ENCODE results near the gene C7orf33.
"Not testable (repeated sequence)": the region's sequence is repeated elsewhere in the genome, so short reads cannot be mapped to it uniquely, and the experiment has no call there.

The C7orf33 gene, protein sequence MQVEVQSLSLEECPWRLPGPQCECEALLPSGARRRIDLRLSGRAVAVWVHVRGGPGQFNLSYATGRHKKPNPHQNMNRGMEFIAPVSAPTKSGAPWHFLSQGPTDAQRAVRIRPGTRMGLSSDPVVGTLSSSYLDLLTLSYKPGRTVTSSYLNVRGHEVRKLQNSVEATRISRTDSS

GRCh38 chr7:148590471-148590870, at the start of gene C7orf33:
Gene C7orf33, plus strand, starts transcription at chr7:148590766. Its CDS starts 160 bp downstream, at chr7:148590926.
- in situ Hi-C loops (cut with HindIII; ENCODE audit: low sequenced_read_pairs) = no loop called here

GRCh38 chr7:148541891-148542504, 48.6 kb upstream of the C7orf33 start:
- in situ Hi-C loops (cut with HindIII; ENCODE audit: low sequenced_read_pairs) = no loop called here

GRCh38 chr7:148543302-148543701, 47.3 kb upstream of the C7orf33 start:
- in situ Hi-C loops (cut with HindIII; ENCODE audit: low sequenced_read_pairs) = no loop called here

GRCh38 chr7:148545172-148545571, 45.4 kb upstream of the C7orf33 start:
- in situ Hi-C loops (cut with HindIII; ENCODE audit: low sequenced_read_pairs) = no loop called here

GRCh38 chr7:148545932-148546331, 44.6 kb upstream of the C7orf33 start:
- in situ Hi-C loops (cut with HindIII; ENCODE audit: low sequenced_read_pairs) = no loop called here

GRCh38 chr7:148546857-148547256, 43.7 kb upstream of the C7orf33 start:
- in situ Hi-C loops (cut with HindIII; ENCODE audit: low sequenced_read_pairs) = no loop called here

- in situ Hi-C loops (cut with HindIII; ENCODE audit: low sequenced_read_pairs) = no loop called here
Observed at GRCh38 chr7:148547951-148548350, 42.6 kb upstream of the C7orf33 start.

DNA sequence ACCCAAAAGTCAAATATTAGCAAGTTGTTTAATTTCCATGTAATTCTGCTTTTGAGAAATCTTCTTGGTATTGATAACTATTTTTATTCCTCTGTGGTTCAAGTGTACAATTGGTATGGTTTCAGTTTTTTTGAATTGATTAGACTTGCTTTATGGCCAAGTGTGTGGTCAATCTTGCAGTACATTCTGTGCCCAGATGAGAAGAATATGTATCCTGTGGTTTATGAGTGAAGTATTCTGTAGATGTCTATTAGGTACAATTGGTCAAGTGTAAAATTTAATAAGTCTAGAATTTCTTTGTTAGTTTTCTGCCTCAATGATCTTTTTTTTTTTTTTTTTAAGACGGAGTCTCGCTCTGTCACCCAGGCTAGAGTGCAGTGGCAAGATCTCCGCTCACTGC, 36.6 kb upstream of the C7orf33 start:
- in situ Hi-C loops (cut with HindIII; ENCODE audit: low sequenced_read_pairs) = no loop called here

- in situ Hi-C loops (cut with HindIII; ENCODE audit: low sequenced_read_pairs) = no loop called here
Observed at GRCh38 chr7:148556892-148557291, 33.7 kb upstream of the C7orf33 start.

DNA sequence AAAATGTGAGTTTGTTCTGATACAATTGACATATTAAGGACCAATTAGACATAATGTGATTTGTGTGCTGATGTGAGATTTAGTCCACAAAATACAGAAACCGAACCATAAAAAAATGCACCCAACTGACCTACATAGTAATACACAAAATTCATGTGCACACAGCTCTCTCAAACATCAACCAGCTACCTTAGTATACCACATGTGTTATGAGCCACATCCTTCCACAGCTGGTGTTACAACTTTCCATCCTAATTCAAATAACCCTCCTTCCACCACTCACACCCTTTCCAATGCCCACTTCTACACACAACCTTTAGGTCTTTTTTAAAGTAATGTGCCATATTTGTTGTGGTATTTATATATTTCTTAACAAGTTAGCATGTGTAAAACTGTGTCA, 31.7 kb upstream of the C7orf33 start:
- in situ Hi-C loops (cut with HindIII; ENCODE audit: low sequenced_read_pairs) = no loop called here

- in situ Hi-C loops (cut with HindIII; ENCODE audit: low sequenced_read_pairs) = no loop called here
Observed at GRCh38 chr7:148561099-148561498, 29.5 kb upstream of the C7orf33 start.

- in situ Hi-C loops (cut with HindIII; ENCODE audit: low sequenced_read_pairs) = no loop called here
Observed at GRCh38 chr7:148563583-148564274, 26.8 kb upstream of the C7orf33 start.

DNA sequence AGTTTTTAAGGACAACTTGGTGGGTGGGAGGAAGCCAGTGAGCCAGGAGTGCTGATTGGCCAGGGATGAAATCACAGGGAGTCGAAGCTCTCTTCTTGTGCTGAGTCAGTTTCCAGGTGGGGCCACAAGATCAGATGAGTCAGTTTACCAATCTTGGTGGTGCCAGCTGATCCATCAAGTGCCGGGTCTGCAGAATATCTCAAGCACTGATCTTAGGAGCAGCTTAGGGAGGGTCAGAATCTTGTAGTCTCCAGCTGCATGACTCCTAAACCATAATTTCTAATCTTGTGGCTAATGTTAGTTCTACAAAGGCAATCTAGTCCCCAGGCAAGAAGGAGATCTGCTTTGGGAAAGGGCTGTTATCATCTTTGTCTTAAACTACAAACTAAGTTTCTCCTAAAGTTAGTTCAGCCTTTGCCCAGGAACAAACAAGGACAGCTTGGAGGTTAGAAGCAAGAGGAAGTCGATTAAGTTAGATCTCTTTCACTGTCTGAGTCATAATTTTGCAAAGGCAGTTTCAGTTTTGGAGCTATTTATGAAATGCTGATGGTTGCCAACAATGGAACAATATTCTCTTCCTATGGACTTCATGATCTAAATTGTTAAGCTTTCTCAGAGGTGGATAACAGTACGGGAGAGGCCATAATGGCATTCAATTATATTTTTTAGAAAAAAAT, 26.2 kb upstream of the C7orf33 start:
- in situ Hi-C loops (cut with HindIII; ENCODE audit: low sequenced_read_pairs) = not testable (repeated sequence)

DNA sequence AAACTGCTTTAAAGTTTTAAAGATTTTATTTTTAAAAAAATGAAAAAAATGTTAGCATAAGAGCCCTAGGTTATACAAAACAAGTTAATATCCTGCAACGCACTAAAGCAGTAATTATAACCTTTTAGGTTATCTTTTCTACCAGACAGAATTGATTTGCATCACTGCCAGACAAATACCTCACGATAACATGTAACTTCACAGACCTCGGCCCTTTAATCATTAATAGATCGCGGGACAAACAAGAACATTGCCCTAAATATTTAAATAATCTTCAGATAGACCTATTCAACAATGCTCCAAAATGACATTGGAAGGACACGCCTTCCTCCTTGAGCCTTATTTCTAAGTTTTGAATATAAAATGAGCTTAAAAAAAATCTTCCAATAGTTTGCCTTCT, 23.8 kb upstream of the C7orf33 start:
- in situ Hi-C loops (cut with HindIII; ENCODE audit: low sequenced_read_pairs) = no loop called here

DNA sequence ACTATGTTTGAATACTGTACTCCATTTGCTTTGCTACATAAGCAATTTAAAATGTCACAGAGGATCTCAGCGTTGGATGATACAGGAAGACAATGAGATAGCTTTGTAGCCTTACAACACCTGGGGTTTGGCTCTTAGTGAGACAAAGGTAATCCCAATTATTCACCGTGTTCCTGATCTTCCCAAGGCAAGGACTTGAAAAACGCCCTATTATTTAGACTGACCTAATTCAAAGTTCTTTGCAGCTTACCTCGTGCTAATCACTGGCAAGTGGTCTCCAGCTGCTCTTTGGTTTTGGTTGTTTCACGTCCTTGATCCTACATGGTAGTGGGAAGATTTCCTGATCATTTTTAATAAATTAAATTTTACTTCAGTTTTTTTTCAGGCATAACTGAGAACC, 23.0 kb upstream of the C7orf33 start:
- in situ Hi-C loops (cut with HindIII; ENCODE audit: low sequenced_read_pairs) = no loop called here

- in situ Hi-C loops (cut with HindIII; ENCODE audit: low sequenced_read_pairs) = loop anchor here (10.0 kb wide), 1 partner anchor 394 kb away; no protein-coding TSS in a partner anchor
Observed at GRCh38 chr7:148570510-148570909, 20.1 kb upstream of the C7orf33 start.

DNA sequence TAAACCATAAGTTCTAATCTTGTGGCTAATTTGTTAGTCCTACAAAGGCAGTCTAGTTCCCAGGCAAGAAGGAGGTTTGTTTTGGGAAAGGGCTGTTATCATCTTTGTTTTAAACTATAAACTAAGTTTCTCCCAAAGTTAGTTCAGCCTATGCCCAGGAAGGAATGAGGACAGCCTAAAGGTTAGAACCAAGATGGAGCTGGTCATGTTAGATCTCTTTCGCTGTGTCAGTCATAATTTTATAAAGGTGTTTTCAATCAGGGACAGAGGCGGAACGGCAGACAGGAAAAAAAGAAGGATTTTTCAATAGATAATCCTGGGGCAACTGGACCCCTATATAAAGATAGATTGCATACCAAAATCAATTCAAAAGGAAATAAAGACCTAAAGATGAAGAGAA, 19.6 kb upstream of the C7orf33 start:
- in situ Hi-C loops (cut with HindIII; ENCODE audit: low sequenced_read_pairs) = loop anchor here (10.0 kb wide), 1 partner anchor 394 kb away; no protein-coding TSS in a partner anchor

DNA sequence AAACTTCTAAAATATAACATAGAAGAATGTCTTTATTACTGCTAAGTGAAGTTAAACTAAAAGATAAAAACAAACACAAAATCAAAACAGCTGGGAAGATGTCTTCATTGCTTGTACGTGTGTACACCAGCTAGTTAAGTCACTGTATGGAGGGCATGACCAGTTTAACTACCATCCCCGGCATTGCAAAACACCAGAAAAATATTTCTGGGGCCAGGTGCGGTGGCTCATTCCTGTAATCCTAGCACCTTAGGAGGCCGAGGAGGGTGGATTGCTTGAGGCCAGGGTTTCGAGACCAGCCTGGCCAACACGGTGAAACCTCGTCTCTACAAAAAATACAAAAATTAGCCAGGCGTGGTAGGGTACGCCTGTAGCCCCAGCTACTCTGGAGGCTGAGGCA, 19.2 kb upstream of the C7orf33 start:
- in situ Hi-C loops (cut with HindIII; ENCODE audit: low sequenced_read_pairs) = loop anchor here (10.0 kb wide), 1 partner anchor 393 kb away; no protein-coding TSS in a partner anchor

GRCh38 chr7:148572067-148572522, 18.5 kb upstream of the C7orf33 start:
- in situ Hi-C loops (cut with HindIII; ENCODE audit: low sequenced_read_pairs) = loop anchor here (10.0 kb wide), 1 partner anchor 393 kb away; no protein-coding TSS in a partner anchor

DNA sequence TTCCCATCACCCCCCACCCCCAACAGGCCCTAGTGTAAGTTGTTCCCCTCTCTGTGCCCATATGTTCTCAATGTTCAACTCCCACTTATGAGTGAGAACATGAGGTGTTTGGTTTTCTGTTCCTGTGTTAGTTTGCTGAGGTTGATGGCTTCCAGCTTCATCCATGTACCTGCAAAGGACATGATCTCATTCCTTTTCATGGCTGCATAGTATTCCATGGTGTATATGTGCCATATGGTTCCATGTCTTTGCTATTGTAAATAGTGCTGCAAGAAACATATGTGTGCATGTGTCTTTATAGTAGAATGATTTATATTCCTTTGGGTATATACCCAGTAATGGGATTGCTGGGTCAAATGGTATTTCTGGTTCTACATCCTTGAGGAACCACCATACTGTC, 17.0 kb upstream of the C7orf33 start:
- in situ Hi-C loops (cut with HindIII; ENCODE audit: low sequenced_read_pairs) = loop anchor here (10.0 kb wide), 1 partner anchor 391 kb away; no protein-coding TSS in a partner anchor

Data from endothelial cell of hepatic sinusoid (primary cell).